GM18517 (cell line): Measurements from ENCODE around the gene IQSEC2.

Experiments used
- ATAC-seq: cut with Tn5 transposase; IDR thresholded peaks from one replicate; pipeline ENCODE4 v1.9.1; 2021; ENCODE audit warnings: mild to moderate bottlenecking, moderate library complexity; ENCODE audit not compliant: unreplicated experiment

Gene IQSEC2

GRCh38 chrX:53272808-53273337 lies 8.5 kb downstream of the IQSEC2 start:
- ATAC-seq, result no peak

GRCh38 chrX:53269536-53270107 lies 11.8 kb downstream of the IQSEC2 start:
- ATAC-seq, result no peak

GRCh38 chrX:53268173-53268572 lies 13.2 kb downstream of the IQSEC2 start:
- ATAC-seq, result no peak

- no peak for ATAC-seq
Measured at GRCh38 chrX:53266914-53267313, 14.5 kb downstream of the IQSEC2 start.

GRCh38 chrX:53265771-53266574 lies 15.4 kb downstream of the IQSEC2 start:
- ATAC-seq, result no peak

GRCh38 chrX:53263597-53264094 lies 17.7 kb downstream of the IQSEC2 start:
- ATAC-seq, result no peak

- no peak for ATAC-seq
Measured at GRCh38 chrX:53262918-53263394, 18.4 kb downstream of the IQSEC2 start.

GRCh38 chrX:53262189-53262917 lies 19.0 kb downstream of the IQSEC2 start:
- ATAC-seq, result no peak

- no peak for ATAC-seq
Measured at GRCh38 chrX:53261355-53261972, 19.9 kb downstream of the IQSEC2 start.

- no peak for ATAC-seq
Measured at GRCh38 chrX:53260836-53261235, 20.5 kb downstream of the IQSEC2 start.

- ATAC-seq, result no peak
Measured at GRCh38 chrX:53257670-53258423, 23.5 kb downstream of the IQSEC2 start.

GRCh38 chrX:53257166-53257565 lies 24.2 kb downstream of the IQSEC2 start:
- no peak for ATAC-seq

- no peak for ATAC-seq
Measured at GRCh38 chrX:53256446-53257041, 24.8 kb downstream of the IQSEC2 start.

GRCh38 chrX:53255738-53256191 lies 25.6 kb downstream of the IQSEC2 start:
- no peak for ATAC-seq

- ATAC-seq, result no peak
Measured at GRCh38 chrX:53254570-53255461, 26.6 kb downstream of the IQSEC2 start.

- ATAC-seq, result no peak
Measured at GRCh38 chrX:53253293-53254020, 27.9 kb downstream of the IQSEC2 start.

- ATAC-seq, result no peak
Measured at GRCh38 chrX:53251307-53251706, 30.1 kb downstream of the IQSEC2 start.

GRCh38 chrX:53250556-53250955 lies 30.8 kb downstream of the IQSEC2 start:
- no peak for ATAC-seq
